CD4-positive, alpha-beta T cell treated with Interleukin-12 subunit alpha and Interleukin-12 subunit beta, for 1 hour (primary cell): Measurements from ENCODE around the gene SLC2A10.
"Not testable (repeated sequence)": the region's sequence is repeated elsewhere in the genome, so short reads cannot be mapped to it uniquely, and the experiment has no call there.

Experiments used
- DNase-seq: peaks from one replicate; pipeline ENCODE4 v3.0.0-alpha.2; 2020

The SLC2A10 gene

GRCh38 chr20:46709459-46710152, at the start of gene SLC2A10:
TSS of gene SLC2A10 (plus strand) at chr20:46709649. CDS start at chr20:46709737, 88 bp downstream.
- DNase-seq, result no peak

GRCh38 chr20:46660487-46660886, 49.0 kb upstream of the SLC2A10 start:
- DNase-seq, result no peak

GRCh38 chr20:46661659-46662058, 47.8 kb upstream of the SLC2A10 start:
- DNase-seq, result no peak

DNA sequence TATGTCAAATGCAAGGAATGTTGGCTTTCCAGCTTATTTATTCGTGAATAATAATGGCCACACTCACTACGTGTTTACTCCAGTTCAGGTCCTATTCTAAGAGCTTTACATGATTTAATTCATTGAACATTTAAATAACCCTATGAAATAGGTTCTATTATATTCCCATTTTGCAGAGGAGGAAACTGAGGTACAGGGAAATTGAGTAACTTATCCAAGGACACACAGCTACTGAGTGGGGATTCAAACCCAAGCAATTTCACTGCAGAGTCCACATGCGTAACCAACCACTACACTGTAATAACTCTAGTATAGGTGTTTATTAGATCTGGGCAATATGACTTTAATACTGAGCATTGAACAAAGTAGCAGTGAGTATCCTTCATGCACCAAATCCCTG, 45.9 kb upstream of the SLC2A10 start:
- DNase-seq, result no peak

DNA sequence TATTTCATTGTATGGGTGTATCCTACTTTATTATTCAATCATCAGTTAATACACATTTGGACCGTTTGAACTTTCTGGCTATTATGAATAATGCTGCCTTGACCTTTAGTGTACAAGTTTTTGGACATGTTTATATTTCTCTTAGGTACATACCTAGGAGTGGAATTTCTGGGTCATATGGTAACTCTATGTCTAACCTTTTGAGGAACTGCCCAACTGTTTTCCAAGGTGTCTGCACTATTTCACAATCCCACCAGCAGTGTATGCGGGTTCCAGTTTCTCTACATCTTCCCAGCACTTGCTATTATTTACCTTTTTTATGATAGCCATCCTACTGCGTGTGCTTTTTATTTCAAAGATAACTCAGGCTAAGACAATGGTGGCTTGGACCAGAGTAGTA, 43.8 kb upstream of the SLC2A10 start:
- DNase-seq, result no peak

DNA sequence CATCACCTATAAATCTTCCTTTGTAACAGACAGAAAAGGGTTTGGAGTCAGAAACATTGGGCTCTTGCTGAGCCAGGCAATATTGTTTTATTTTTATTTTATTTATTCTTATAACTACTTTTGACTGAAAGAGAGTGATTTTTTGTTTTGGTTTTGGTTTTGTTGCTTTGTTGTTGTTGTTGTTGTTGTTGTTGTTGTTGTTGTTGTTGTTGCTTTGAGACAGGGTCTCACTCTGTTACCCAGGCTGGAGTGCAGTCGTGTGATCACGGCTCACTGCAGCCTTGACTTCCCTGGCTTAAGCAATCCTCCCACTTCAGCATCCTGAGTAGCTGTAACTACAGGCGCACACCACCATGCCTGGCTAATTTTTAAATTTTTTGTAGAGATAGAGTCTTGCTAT, 43.1 kb upstream of the SLC2A10 start:
- DNase-seq, result no peak

- no peak for DNase-seq
These were observed 42.5 kb upstream of the SLC2A10 start for GRCh38 chr20:46666818-46667515.

GRCh38 chr20:46670228-46670584, 39.2 kb upstream of the SLC2A10 start:
- DNase-seq, result no peak

DNA sequence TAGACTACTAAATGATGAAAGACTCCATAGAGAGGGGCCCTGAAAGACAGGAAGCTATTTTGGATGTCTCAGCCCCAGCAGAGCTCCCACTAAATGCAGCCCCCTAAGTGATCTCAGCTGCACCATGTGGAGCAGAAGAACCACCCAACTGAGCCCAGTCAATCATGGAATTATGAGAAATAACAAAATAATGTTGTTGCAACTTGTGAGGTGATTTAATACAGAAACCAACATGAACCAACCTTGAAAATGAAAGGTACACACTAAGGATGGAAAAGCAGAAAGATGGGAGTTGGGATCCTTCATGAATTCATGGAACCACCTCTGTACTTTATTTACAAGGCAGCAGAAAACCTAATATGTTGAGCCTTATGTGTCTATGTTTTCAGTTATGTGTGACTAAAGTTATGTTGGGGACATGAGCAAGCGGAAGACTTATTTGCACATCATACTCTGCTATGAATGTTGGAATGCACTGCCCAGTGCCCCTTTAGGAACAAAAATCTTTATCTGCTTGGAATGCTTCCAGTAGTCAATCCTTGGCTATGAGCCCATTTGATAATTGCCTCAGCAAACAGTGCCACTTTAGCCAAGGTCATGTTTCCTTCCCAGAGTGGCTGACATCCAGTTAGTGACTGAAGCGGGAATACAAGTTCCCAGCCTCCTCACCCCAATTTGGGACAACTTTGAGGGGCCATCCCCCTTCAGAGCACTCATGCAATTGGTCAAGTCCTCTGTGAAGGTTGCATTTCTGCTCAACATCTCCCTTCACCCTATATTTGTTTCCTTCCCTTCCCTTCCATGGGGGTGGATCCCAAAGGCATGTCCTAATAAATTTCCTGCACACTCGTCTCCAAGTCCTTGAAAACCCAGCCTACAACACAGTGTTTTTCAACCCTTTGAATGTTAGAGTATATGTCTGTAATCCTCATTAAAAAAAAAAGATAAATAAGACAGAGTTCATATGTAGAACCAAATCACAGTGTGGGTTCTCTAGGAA, 38.6 kb upstream of the SLC2A10 start:
- no peak for DNase-seq

- no peak for DNase-seq
These were observed 37.4 kb upstream of the SLC2A10 start for GRCh38 chr20:46671866-46672542.

DNA sequence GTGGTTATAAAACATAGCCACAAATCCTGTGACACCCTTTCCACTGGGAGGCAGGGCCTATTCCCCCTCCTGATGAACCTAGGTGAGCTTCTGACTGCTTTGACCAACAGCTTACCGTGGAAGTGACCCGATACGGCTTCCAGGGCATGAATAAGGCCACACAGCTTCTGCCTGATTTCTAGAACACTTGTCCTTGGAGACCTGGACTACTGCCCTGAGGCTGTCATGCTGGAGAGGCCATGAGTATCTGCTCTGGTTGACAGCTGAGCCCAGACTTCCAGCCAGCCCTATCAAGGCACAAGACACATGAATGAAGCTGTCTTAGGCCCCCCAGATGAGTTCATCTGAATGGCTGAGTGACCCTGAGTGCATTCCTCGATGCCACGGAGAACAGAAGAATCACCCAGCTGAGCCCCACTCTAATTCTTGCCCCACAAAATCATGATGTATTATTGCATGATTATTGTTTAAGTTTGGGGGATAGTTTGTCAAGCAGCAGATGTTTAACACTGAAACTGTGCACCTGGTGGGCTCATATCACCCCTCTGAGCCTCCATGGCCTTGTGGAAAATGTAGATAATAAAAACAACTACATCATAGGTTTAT, 36.8 kb upstream of the SLC2A10 start:
- DNase-seq, result no peak

GRCh38 chr20:46673394-46674252, 35.8 kb upstream of the SLC2A10 start:
- no peak for DNase-seq

DNA sequence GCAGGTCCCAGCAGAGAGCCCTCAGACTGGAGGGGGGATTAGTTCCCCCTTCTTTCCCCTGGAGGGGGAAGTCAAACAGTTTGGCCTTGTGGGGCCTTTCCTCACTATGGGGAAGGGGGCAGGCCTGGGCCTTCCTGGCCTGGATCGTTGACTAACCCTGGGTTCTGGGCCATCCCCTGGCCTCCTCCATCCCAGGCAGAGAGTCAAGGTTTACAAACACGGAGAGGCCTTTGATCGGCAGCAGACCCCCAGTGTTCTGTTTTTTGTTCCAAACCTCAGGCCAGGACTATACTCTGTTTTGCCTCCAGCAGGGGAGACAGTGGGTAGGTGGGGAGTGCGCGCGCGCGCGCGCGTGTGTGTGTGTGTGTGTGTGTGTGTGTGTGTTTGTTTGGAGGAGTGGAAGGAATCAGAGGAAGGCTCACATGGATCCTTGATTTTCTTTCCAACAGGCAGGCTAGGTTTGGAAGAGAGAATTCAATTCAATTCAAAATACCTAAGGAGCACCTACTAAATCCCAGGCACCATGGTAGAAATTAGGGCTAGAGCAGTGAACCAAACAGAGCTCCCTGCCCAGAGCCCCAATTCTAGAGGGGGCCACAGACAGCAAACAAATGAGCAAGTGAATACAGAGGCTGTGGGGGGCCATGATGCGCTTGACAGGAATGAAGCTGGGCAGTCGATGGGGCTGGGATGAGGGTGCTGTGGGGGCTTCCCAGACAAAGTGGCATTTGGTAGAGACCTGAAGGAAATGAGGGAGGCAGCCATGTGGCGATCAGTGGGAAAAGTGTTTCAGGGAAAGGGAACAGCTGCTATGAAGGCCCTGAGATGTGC, 35.0 kb upstream of the SLC2A10 start:
- no peak for DNase-seq

DNA sequence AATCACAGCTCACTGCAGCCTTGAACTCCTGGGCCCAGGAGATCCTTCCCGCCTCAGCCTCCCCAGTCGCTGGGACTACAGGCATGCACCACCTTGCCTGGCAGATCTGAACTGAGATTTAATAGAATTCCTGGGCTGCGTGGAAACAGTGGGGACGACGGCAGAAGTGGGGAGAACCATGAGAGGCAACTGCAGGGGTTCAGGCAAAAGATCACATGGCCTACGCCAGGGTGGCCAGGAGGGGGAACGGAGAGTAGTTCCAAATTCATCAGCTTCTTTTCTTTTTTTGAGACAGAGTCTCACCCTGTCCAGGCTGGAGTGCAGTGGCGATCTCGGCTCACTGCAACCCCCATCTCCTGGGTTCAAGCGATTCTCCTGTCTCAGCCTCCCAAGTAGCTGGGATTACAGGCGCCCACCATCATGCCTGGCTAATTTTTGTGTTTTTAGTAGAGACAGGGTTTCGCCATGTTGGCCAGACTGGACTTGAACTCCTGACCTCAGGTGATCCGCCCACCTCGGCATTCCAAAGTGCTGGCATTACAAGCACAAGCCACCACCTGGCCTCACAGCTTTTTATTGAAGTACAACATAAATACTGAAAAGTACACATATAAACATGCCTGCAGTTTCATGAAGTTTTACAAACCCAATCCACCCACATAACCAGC, 32.7 kb upstream of the SLC2A10 start:
- DNase-seq, result not testable (repeated sequence)

GRCh38 chr20:46677608-46678007, 31.8 kb upstream of the SLC2A10 start:
- no peak for DNase-seq

DNA sequence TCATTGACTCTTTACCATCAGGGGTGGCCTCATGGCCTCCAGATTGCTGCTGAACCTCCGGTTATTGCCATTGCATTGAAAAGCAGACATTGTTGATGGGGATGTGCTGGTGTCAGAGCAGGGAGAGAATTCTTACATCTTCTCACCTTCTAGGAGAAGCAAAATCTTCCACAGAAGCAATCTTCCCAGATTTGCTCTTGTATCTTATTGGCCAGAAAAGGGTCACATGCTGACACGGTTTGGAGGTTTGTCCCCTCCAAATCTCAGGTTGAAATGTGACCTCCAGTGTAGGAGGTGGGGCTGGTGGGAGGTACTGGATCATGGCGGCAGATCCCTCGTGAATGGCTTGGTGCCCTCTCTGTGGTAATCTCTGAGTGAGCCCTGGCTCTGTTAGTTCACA, 30.9 kb upstream of the SLC2A10 start:
- no peak for DNase-seq

GRCh38 chr20:46680684-46681031, 28.8 kb upstream of the SLC2A10 start:
- DNase-seq, result no peak

GRCh38 chr20:46681032-46681854, 28.2 kb upstream of the SLC2A10 start:
- peak; percentile 65 for DNase-seq
